Upper lobe of left lung (tissue), 6 donors: ENCODE data around the gene MCOLN3. TPM values are rescaled to one million over a fixed set of nuclear protein-coding genes. Genes with fewer than 3 reads are reported as not detected.

Source experiments
- ATAC-seq, 2 donors: fragments of 200-7000 bp; cut with Tn5 transposase; one replicate each; pipeline ENCODE4 v1.9.1; 2022; ENCODE audit warnings: mild to moderate bottlenecking in 2 of 2, moderate library complexity in 2 of 2; ENCODE audit not compliant: low FRiP score in 2 of 2
- DNase-seq, 2 donors: peaks; one replicate each; pipeline ENCODE4 v3.0.0-alpha.2; 2019 to 2020
- H3K27ac ChIP-seq, 4 donors: fragments of 200-600 bp; sonication (generic); one replicate each; pipeline ENCODE4 v1.5.1; 2016 to 2019
- H3K27me3 ChIP-seq, 4 donors: fragments of 200-600 bp; sonication (generic); one replicate each; pipeline ENCODE4 v1.5.1; 2017 to 2019
- H3K36me3 ChIP-seq, 4 donors: fragments of 200-600 bp; sonication (generic); one replicate each; pipeline ENCODE4 v1.5.1; 2016 to 2019
- H3K4me1 ChIP-seq, 4 donors: fragments of 200-600 bp; sonication (generic); one replicate each; pipeline ENCODE4 v1.5.1; 2018 to 2019
- H3K4me3 ChIP-seq, 4 donors: fragments of 200-600 bp; sonication (generic); one replicate each; pipeline ENCODE4 v1.5.1; 2017 to 2019; ENCODE audit warnings: mild to moderate bottlenecking in 2 of 4, moderate library complexity in 1 of 4
- H3K9me3 ChIP-seq, 4 donors: fragments of 200-600 bp; sonication (generic); one replicate each; pipeline ENCODE4 v1.5.1; 2018 to 2019
- CTCF ChIP-seq, 6 experiments: fragments of 450-650 bp in 4 of 6; fragments of 200-600 bp in 2 of 6; sonication (generic) in 2 of 6; IDR thresholded peaks; one replicate each; pipeline ENCODE4 v1.5.1; 2016 to 2019; ENCODE audit warnings: antibody characterized with exemption in 6 of 6
- EP300 ChIP-seq, 4 donors: sonication (generic); formaldehyde crosslinking; IDR thresholded peaks; one replicate each; pipeline ENCODE4 v1.5.1; 2017; ENCODE audit warnings: antibody characterized with exemption in 4 of 4, control low read depth in 2 of 4
- POLR2A ChIP-seq, 4 donors: fragments of 450-650 bp; IDR thresholded peaks; one replicate each; pipeline ENCODE4 v1.5.1; 2016 to 2017; ENCODE audit warnings: antibody characterized with exemption in 4 of 4, mild to moderate bottlenecking in 2 of 4
- POLR2AphosphoS5 ChIP-seq, 2 donors: sonication (generic); formaldehyde crosslinking; IDR thresholded peaks; one replicate each; pipeline ENCODE4 v1.5.1; 2017; ENCODE audit warnings: antibody characterized with exemption in 2 of 2
- WGBS, 2 donors: methylation state at CpG; one replicate each; pipeline ENCODE4 v1.1.5; 2017 to 2018; 5-methylcytosine and 5-hydroxymethylcytosine counted together
- total RNA-seq, 6 donors: library from RNA; depleted of rRNA in 4 of 6; stranded (reverse); fragments of >200 nt in 4 of 6; gene quantifications; one replicate each; pipeline versions ENCODE4 v1.1.0 to v1.2.1, GENCODE V29; 2016 to 2021
- donor health status: DM: no; HTN: no; CAD: no; lungs with moderate emphysema.
- donor health status: DM: no; HTN: yes; CAD: no; lungs with severe emphysema.

MCOLN3 gene
- total RNA-seq, 6 donors from 2014 or later, result 5.5 to 18.9 (median 5.8) TPM

GRCh38 chr1:85074365-85074964, 26.2 kb upstream of the MCOLN3 start:
- 89 to 96% methylated on average over 3 of the region's 3 CpGs for WGBS, 2 donors
- no peak for ATAC-seq
- no peaks in the 10 kb centered on the region for H3K36me3 ChIP-seq
- no peak overlapping the region for H3K27ac ChIP-seq
- TF ChIP-seq POLR2AphosphoS5 (IDR thresholded peaks at IDR 0.05), result no peak
- TF ChIP-seq POLR2A (IDR thresholded peaks at IDR 0.05), result no peak
- TF ChIP-seq EP300 (IDR thresholded peaks at IDR 0.05), result no peak
- TF ChIP-seq CTCF (IDR thresholded peaks at IDR 0.05), result no peak
- DNase-seq, result no peak
- no peaks in the 10 kb centered on the region for H3K4me1 ChIP-seq
- no peaks in the 10 kb centered on the region for H3K9me3 ChIP-seq
- H3K4me3 ChIP-seq, result no peak overlapping the region
- no peaks in the 10 kb centered on the region for H3K27me3 ChIP-seq

- ATAC-seq, result no peak
- Histone ChIP-seq H3K4me3 (no peak overlapping the region), H3K9me3 (no peaks in the 10 kb centered on the region), H3K36me3 (no peaks in the 10 kb centered on the region), H3K27ac (no peak overlapping the region), H3K27me3 (no peaks in the 10 kb centered on the region), H3K4me1 (no peaks in the 10 kb centered on the region)
- no peak for TF ChIP-seq EP300 (IDR thresholded peaks at IDR 0.05)
- DNase-seq, result no peak
- WGBS, 2 donors, result 91 to 93% methylated on average over 3 of the region's 3 CpGs
Measured at GRCh38 chr1:85070972-85071492, 22.7 kb upstream of the MCOLN3 start.

- Histone ChIP-seq H3K4me1 (no peaks in the 10 kb centered on the region), H3K4me3 (no peak overlapping the region), H3K27me3 (no peaks in the 10 kb centered on the region), H3K36me3 (no peaks in the 10 kb centered on the region), H3K27ac (no peak overlapping the region), H3K9me3 (no peaks in the 10 kb centered on the region)
- DNase-seq, result no peak
- 93% methylated on average over 2 of the region's 2 CpGs for WGBS, 2 donors
- ATAC-seq, result no peak
- TF ChIP-seq EP300 (IDR thresholded peaks at IDR 0.05), result no peak
- no peak for TF ChIP-seq POLR2AphosphoS5 (IDR thresholded peaks at IDR 0.05)
- no peak for TF ChIP-seq CTCF (IDR thresholded peaks at IDR 0.05)
- no peak for TF ChIP-seq POLR2A (IDR thresholded peaks at IDR 0.05)
Measured at GRCh38 chr1:85068846-85069245, 20.5 kb upstream of the MCOLN3 start.

GRCh38 chr1:85065550-85065949, 17.2 kb upstream of the MCOLN3 start:
- Histone ChIP-seq H3K4me3 (no peak overlapping the region), H3K36me3 (no peaks in the 10 kb centered on the region), H3K9me3 (no peaks in the 10 kb centered on the region), H3K4me1 (peaks cover 0 to 12% (median 4%) of the 10 kb centered on the region in 4 donors), H3K27me3 (no peaks in the 10 kb centered on the region), H3K27ac (no peak overlapping the region)
- ATAC-seq (no peak), DNase-seq (no peak)
- TF ChIP-seq POLR2AphosphoS5 (IDR thresholded peaks at IDR 0.05) (no peak), POLR2A (IDR thresholded peaks at IDR 0.05) (no peak), EP300 (IDR thresholded peaks at IDR 0.05) (no peak)
- 84 to 97% methylated on average over 1 of the region's 1 CpG for WGBS, 2 donors

GRCh38 chr1:85062425-85063026, 14.2 kb upstream of the MCOLN3 start:
- Histone ChIP-seq H3K27me3 (no peaks in the 10 kb centered on the region), H3K36me3 (no peaks in the 10 kb centered on the region), H3K9me3 (no peaks in the 10 kb centered on the region), H3K4me1 (peaks cover 0 to 12% (median 4%) of the 10 kb centered on the region in 4 donors), H3K27ac (peak overlapping the region in 1 of 4 donors; percentile 23), H3K4me3 (peak overlapping the region; percentile 5 to 53 (median 43))
- WGBS, 2 donors, result 37 to 39% methylated on average over 7 of the region's 7 CpGs
- no peak for DNase-seq
- ATAC-seq, result peak in 1 of 2 donors; percentile 26
- TF ChIP-seq POLR2A (IDR thresholded peaks at IDR 0.05), result no peak
- no peak for TF ChIP-seq EP300 (IDR thresholded peaks at IDR 0.05)
- TF ChIP-seq CTCF (IDR thresholded peaks at IDR 0.05), result no peak
- TF ChIP-seq POLR2AphosphoS5 (IDR thresholded peaks at IDR 0.05), result no peak
